Cardiac muscle cell (in vitro differentiated cells and primary cell): ENCODE data around the gene HOTAIR. TPM values are rescaled to one million over a fixed set of nuclear protein-coding genes. Genes with fewer than 3 reads are reported as not detected.

Experiments used
- DNase-seq, 2 donors: peaks; one replicate each; pipeline versions ENCODE4 v3.0.0 to v3.0.0-alpha.2; 2010 to 2017; ENCODE audit warnings: low read depth in 1 of 2, low spot score in 1 of 2
- H3K27ac ChIP-seq: fragments of 200-600 bp; sonication (generic); 2 replicates; pipeline ENCODE4 v1.5.1; 2016
- H3K27me3 ChIP-seq: fragments of 200-600 bp; sonication (generic); 2 replicates; pipeline ENCODE4 v1.6.0; 2016; ENCODE audit warnings: control low read depth
- H3K36me3 ChIP-seq: fragments of 200-600 bp; sonication (generic); 2 replicates; pipeline ENCODE4 v1.5.1; 2016; ENCODE audit warnings: control low read depth
- H3K4me1 ChIP-seq: fragments of 200-600 bp; sonication (generic); 2 replicates; pipeline ENCODE4 v1.8.1; 2017; ENCODE audit warnings: low read depth, mild to moderate bottlenecking, mixed run types
- H3K4me3 ChIP-seq: fragments of 200-600 bp; sonication (generic); 2 replicates; pipeline ENCODE4 v1.5.1; 2016; ENCODE audit warnings: mild to moderate bottlenecking
- H3K9me3 ChIP-seq: fragments of 200-600 bp; sonication (generic); 2 replicates; pipeline ENCODE4 v1.5.1; 2017; ENCODE audit warnings: low read depth, mild to moderate bottlenecking, control low read depth
- polyA plus RNA-seq: library from polyadenylated mRNA; unstranded; fragments of >200 nt; fragmentation: Nextera tagmentation; extraction: Ambion mirVana; gene quantifications from 2 replicates; pipeline ENCODE4 v1.2.1, GENCODE V29; 2016
- total RNA-seq: library from RNA; depleted of rRNA; stranded (reverse); fragments of >200 nt; gene quantifications from 2 replicates; pipeline ENCODE4 v1.2.3, GENCODE V29; 2016
- TF ChIP-seq, protein P1 (sequence below): IDR thresholded peaks from 2 replicates; pipeline ENCODE4 v1.5.1; 2012; ENCODE audit warnings: low read depth, mild to moderate bottlenecking, low read length

The HOTAIR gene
- total and polyA plus RNA-seq, 2 experiments from 2014 or later, result not detected

- no peaks in the 10 kb centered on the region for H3K9me3 ChIP-seq
- DNase-seq, result no peak
- H3K4me3 ChIP-seq, result no peak overlapping the region
- peaks cover 100% of the 10 kb centered on the region for H3K27me3 ChIP-seq
- TF ChIP-seq, protein P1, sequence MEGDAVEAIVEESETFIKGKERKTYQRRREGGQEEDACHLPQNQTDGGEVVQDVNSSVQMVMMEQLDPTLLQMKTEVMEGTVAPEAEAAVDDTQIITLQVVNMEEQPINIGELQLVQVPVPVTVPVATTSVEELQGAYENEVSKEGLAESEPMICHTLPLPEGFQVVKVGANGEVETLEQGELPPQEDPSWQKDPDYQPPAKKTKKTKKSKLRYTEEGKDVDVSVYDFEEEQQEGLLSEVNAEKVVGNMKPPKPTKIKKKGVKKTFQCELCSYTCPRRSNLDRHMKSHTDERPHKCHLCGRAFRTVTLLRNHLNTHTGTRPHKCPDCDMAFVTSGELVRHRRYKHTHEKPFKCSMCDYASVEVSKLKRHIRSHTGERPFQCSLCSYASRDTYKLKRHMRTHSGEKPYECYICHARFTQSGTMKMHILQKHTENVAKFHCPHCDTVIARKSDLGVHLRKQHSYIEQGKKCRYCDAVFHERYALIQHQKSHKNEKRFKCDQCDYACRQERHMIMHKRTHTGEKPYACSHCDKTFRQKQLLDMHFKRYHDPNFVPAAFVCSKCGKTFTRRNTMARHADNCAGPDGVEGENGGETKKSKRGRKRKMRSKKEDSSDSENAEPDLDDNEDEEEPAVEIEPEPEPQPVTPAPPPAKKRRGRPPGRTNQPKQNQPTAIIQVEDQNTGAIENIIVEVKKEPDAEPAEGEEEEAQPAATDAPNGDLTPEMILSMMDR, result no peak
- H3K4me1 ChIP-seq, result no peaks in the 10 kb centered on the region
- H3K27ac ChIP-seq, result no peak overlapping the region
- H3K36me3 ChIP-seq, result no peaks in the 10 kb centered on the region
These were observed 16.6 kb downstream of the HOTAIR start for GRCh38 chr12:53958128-53958527.

DNA sequence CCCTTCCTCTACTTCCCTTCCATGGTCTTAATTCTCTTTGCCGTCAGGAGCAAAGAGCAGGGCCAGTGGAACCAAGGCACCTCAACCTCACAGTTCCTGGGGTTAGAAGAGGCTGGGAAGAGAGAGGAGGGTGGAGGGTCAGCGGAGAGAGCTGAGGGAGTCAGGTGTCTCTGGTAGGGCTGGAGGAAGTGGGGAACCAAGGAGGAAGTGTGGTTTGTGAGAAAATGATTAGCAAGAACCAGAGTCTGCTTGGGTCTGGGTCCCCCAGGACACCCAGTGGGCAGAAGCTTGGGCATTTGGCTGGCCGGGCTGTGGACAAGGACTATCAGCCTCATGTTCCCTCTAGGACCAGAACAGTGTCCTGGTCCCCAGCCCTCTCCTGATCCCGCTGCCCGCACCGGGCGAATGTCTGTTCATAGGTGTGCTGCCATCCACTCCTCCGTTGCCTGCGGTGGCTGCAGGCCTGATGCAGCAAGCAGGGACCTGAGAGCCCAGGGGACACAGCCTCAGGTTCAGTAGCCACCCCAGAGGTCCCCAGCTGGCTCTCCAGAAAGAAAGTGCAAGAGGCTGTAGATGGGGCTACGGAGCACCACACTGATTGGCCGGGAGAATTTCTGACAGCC is 17.7 kb downstream of the HOTAIR start:
- Histone ChIP-seq H3K27me3 (peaks cover 100% of the 10 kb centered on the region), H3K4me1 (no peaks in the 10 kb centered on the region), H3K9me3 (no peaks in the 10 kb centered on the region), H3K4me3 (no peak overlapping the region), H3K36me3 (no peaks in the 10 kb centered on the region), H3K27ac (no peak overlapping the region)
- DNase-seq, result no peak
- TF ChIP-seq, protein P1, result no peak

- H3K27me3 ChIP-seq, result peaks cover 100% of the 10 kb centered on the region
- H3K36me3 ChIP-seq, result no peaks in the 10 kb centered on the region
- no peak overlapping the region for H3K27ac ChIP-seq
- H3K9me3 ChIP-seq, result no peaks in the 10 kb centered on the region
- DNase-seq, result no peak
- H3K4me1 ChIP-seq, result no peaks in the 10 kb centered on the region
- no peak overlapping the region for H3K4me3 ChIP-seq
- TF ChIP-seq, protein P1, result no peak
These were observed 18.4 kb downstream of the HOTAIR start for GRCh38 chr12:53956251-53956887.

DNA sequence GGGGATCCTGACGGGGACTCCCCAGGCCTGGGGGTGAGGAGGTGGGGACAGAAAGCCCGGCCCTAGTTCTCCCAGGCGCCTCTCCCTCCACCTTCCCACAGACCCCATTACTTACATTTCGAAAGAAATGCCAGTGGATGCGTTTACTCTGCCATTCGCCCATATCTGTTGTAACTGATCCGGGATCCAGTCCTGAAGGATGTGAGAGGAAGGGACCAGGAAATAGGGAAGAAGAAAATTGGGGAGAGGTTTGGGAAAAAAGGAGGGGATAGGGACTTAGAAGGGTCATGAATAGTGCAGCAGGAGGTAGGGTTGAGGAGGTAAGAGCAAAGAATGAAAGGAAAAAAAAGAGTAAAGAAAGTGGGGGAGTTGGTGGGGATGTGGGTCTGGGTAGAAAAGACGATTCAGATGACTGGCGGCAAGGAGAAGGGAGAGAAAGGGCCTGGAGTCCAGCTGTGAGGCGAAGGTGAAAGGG is 18.9 kb downstream of the HOTAIR start:
- Histone ChIP-seq H3K4me1 (no peaks in the 10 kb centered on the region), H3K27me3 (peaks cover 100% of the 10 kb centered on the region), H3K9me3 (no peaks in the 10 kb centered on the region), H3K27ac (no peak overlapping the region), H3K4me3 (no peak overlapping the region), H3K36me3 (no peaks in the 10 kb centered on the region)
- DNase-seq, result no peak
- TF ChIP-seq, protein P1, result no peak

- TF ChIP-seq, protein P1, result no peak
These were observed 19.5 kb downstream of the HOTAIR start for GRCh38 chr12:53955036-53955775.

More at GRCh38 chr12:53955036-53955775, 19.5 kb downstream of the HOTAIR start:
- no peaks in the 10 kb centered on the region for H3K4me1 ChIP-seq
- DNase-seq, result no peak
- no peak overlapping the region for H3K27ac ChIP-seq
- no peaks in the 10 kb centered on the region for H3K36me3 ChIP-seq
- H3K27me3 ChIP-seq, result peaks cover 100% of the 10 kb centered on the region
- H3K9me3 ChIP-seq, result no peaks in the 10 kb centered on the region
- no peak overlapping the region for H3K4me3 ChIP-seq
